Lung (tissue), 12 donors: ENCODE data around the gene DNAH3. TPM values are rescaled to one million over a fixed set of nuclear protein-coding genes. Genes with fewer than 3 reads are reported as not detected.

Experiments used
- ATAC-seq: fragments of 200-7000 bp; cut with Tn5 transposase; one replicate; pipeline ENCODE4 v1.9.1; 2020; ENCODE audit warnings: moderate number of reproducible peaks; ENCODE audit not compliant: insufficient read depth, low FRiP score
- DNase-seq, 3 donors: peaks; one replicate each; pipeline ENCODE4 v3.0.0-alpha.2; 2013 to 2017
- H3K27ac ChIP-seq, 2 donors: one replicate each; pipeline ENCODE4 v1.5.1; 2013; ENCODE audit warnings: mild to moderate bottlenecking in 2 of 2, moderate library complexity in 2 of 2, control low read depth in 1 of 2, inconsistent platforms in 1 of 2, low read depth in 1 of 2, low read length in 1 of 2
- H3K27me3 ChIP-seq, 3 donors: one replicate each; pipeline ENCODE4 v1.5.1; 2013; ENCODE audit warnings: low read length in 2 of 3; ENCODE audit not compliant: control insufficient read depth in 3 of 3, insufficient read depth in 3 of 3
- H3K36me3 ChIP-seq, 4 donors: one replicate each; pipeline ENCODE4 v1.5.1; 2013; ENCODE audit warnings: low read length in 4 of 4, mild to moderate bottlenecking in 1 of 4, moderate library complexity in 1 of 4; ENCODE audit not compliant: control insufficient read depth in 4 of 4, insufficient read depth in 4 of 4
- H3K4me1 ChIP-seq, 5 donors: one replicate each; pipeline ENCODE4 v1.5.1; 2013; ENCODE audit warnings: low read length in 5 of 5, mild to moderate bottlenecking in 2 of 5, moderate library complexity in 1 of 5; ENCODE audit not compliant: control insufficient read depth in 5 of 5, insufficient read depth in 5 of 5
- H3K4me3 ChIP-seq: one replicate; pipeline ENCODE4 v1.5.1; 2013; ENCODE audit warnings: mild to moderate bottlenecking, control low read depth, moderate library complexity
- H3K9ac ChIP-seq, 2 donors: one replicate each; pipeline ENCODE4 v1.5.1; 2013; ENCODE audit warnings: low read length in 2 of 2, control low read depth in 1 of 2; ENCODE audit not compliant: insufficient read depth in 1 of 2
- H3K9me3 ChIP-seq, 4 donors: one replicate each; pipeline ENCODE4 v1.5.1; 2013; ENCODE audit warnings: low read length in 3 of 4, mild to moderate bottlenecking in 1 of 4, moderate library complexity in 1 of 4; ENCODE audit not compliant: control insufficient read depth in 4 of 4, insufficient read depth in 3 of 4
- CTCF ChIP-seq: IDR thresholded peaks from 2 replicates; pipeline ENCODE4 v1.5.1; 2012; ENCODE audit warnings: mild to moderate bottlenecking; ENCODE audit errors: control extremely low read depth, extremely low read depth
- WGBS, 2 donors: extraction: QIAGEN DNeasy Blood & Tissue Kit; methylation state at CpG; one replicate each; pipeline ENCODE4 v1.1.7; 2013; 5-methylcytosine and 5-hydroxymethylcytosine counted together
- polyA plus RNA-seq, 2 donors: library from polyadenylated mRNA; stranded (reverse); fragments of 200-250 nt; gene quantifications; one replicate each; pipeline ENCODE4 v1.2.1, GENCODE V29; 2013
- total RNA-seq, 2 donors: library from RNA; depleted of rRNA in 1 of 2; stranded (reverse); fragments of >200 nt in 1 of 2; gene quantifications; one replicate each; pipeline ENCODE4 v1.2.1, GENCODE V29; 2014 to 2021
- donor health status: control.
- donor health status: control.
- donor health status: Bipolar disorder and iron deficiency.
- donor health status: healthy.
- donor health status: DM: yes; HTN: yes; CAD: no.

Gene DNAH3
- total and polyA plus RNA-seq, 4 donors: 1.0 to 24.1 (median 12.8) TPM

GRCh38 chr16:21145738-21146137, 4.9 kb downstream of the DNAH3 start:
- Histone ChIP-seq H3K9ac (no peak overlapping the region), H3K36me3 (no peaks in the 10 kb centered on the region), H3K4me3 (no peak overlapping the region), H3K27ac (no peak overlapping the region), H3K27me3 (no peaks in the 10 kb centered on the region), H3K9me3 (no peaks in the 10 kb centered on the region), H3K4me1 (peaks cover 0 to 9% (median 0%) of the 10 kb centered on the region in 5 donors)
- DNase-seq (peak; percentile 8 to 29 (median 26)), ATAC-seq (no peak)
- WGBS, 2 donors: 52 to 66% methylated on average over 5 of the region's 5 CpGs
- no peak for TF ChIP-seq CTCF

- WGBS, 2 donors: 85 to 86% methylated on average over 8 of the region's 8 CpGs
- no peaks in the 10 kb centered on the region for H3K9me3 ChIP-seq
- no peaks in the 10 kb centered on the region for H3K36me3 ChIP-seq
- H3K27ac ChIP-seq: no peak overlapping the region
- ATAC-seq: no peak
- no peaks in the 10 kb centered on the region for H3K27me3 ChIP-seq
- no peak overlapping the region for H3K4me3 ChIP-seq
- no peak for DNase-seq
- no peak for TF ChIP-seq CTCF
- H3K4me1 ChIP-seq: no peaks in the 10 kb centered on the region
- no peak overlapping the region for H3K9ac ChIP-seq
Observed at GRCh38 chr16:21134053-21134452, 16.6 kb downstream of the DNAH3 start.

- Histone ChIP-seq H3K4me1 (no peaks in the 10 kb centered on the region), H3K27me3 (no peaks in the 10 kb centered on the region), H3K9me3 (no peaks in the 10 kb centered on the region), H3K36me3 (no peaks in the 10 kb centered on the region), H3K9ac (no peak overlapping the region), H3K4me3 (no peak overlapping the region), H3K27ac (no peak overlapping the region)
- WGBS, 2 donors: 88 to 90% methylated on average over 3 of the region's 3 CpGs
- ATAC-seq: no peak
- no peak for TF ChIP-seq CTCF
- DNase-seq: no peak
Observed at GRCh38 chr16:21130811-21131210, 19.8 kb downstream of the DNAH3 start.

- Histone ChIP-seq H3K27ac (no peak overlapping the region), H3K27me3 (no peaks in the 10 kb centered on the region), H3K4me1 (no peaks in the 10 kb centered on the region), H3K4me3 (no peak overlapping the region), H3K36me3 (no peaks in the 10 kb centered on the region), H3K9me3 (no peaks in the 10 kb centered on the region), H3K9ac (no peak overlapping the region)
- 87 to 90% methylated on average over 6 of the region's 6 CpGs for WGBS, 2 donors
- ATAC-seq (no peak), DNase-seq (no peak)
- TF ChIP-seq CTCF: no peak
Observed at GRCh38 chr16:21128991-21129390, 21.7 kb downstream of the DNAH3 start.
